KOPT-K1 (cell line): Measurements from ENCODE around the gene MDGA2.
"Not testable (repeated sequence)": the region's sequence is repeated elsewhere in the genome, so short reads cannot be mapped to it uniquely, and the experiment has no call there.

Experiments used
- H3K27ac ChIP-seq: fragments of 200-600 bp; sonication (generic); 2 replicates; pipeline ENCODE4 v1.5.1; 2016; ENCODE audit warnings: antibody characterized with exemption, mild to moderate bottlenecking, low read depth, low read length; ENCODE audit not compliant: poor library complexity, severe bottlenecking
- H3K36me3 ChIP-seq: fragments of 200-600 bp; sonication (generic); 2 replicates; pipeline ENCODE4 v1.5.1; 2017; ENCODE audit warnings: antibody characterized with exemption, mild to moderate bottlenecking, low read length, moderate library complexity; ENCODE audit not compliant: insufficient read depth
- H3K9me3 ChIP-seq: fragments of 200-600 bp; sonication (generic); 2 replicates; pipeline ENCODE4 v1.5.1; 2017; ENCODE audit warnings: antibody characterized with exemption, low read length, mild to moderate bottlenecking; ENCODE audit not compliant: insufficient read depth, poor library complexity, severe bottlenecking

Gene MDGA2

DNA sequence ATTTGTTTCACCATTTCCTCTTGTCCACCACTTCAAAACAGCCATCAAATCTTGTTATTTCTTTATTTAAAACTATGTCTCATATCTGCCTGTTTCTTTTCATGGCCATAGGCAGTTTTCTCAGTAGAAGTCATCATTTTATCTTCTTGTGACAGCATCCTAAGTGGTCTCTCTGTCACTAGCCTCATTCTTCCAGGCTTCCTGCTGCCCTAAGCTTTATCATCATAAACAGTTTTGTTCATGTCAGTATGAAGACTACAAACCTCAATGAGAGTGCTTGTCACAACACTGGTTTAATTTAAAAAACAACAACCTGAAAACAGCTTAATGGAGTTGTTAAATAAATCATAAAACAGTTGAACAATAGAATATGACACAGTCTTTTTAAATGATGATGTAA, 636.1 kb downstream of the MDGA2 start:
- Histone ChIP-seq H3K27ac (no peak overlapping the region), H3K36me3 (no peaks in the 10 kb centered on the region), H3K9me3 (no peaks in the 10 kb centered on the region)

DNA sequence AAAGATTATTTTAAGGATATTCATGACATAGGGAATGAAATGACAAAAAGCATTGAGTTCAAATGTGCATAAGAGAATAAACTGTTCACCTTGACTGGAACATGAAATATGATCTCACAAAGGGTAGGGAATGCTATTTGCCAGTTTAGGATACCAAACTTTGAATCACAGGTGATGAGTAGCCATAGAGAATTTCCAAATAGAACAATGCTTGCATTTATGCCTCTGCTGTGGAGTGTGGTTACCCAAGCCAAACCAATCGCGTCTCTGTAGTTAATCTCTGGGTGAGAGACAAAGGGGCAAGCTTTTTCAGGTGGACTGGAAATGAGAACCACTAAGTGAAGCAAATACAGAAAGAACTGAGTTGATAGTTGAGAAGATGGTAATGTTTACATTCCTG, 652.7 kb downstream of the MDGA2 start:
- H3K36me3 ChIP-seq = no peaks in the 10 kb centered on the region
- H3K27ac ChIP-seq = no peak overlapping the region
- H3K9me3 ChIP-seq = no peaks in the 10 kb centered on the region

DNA sequence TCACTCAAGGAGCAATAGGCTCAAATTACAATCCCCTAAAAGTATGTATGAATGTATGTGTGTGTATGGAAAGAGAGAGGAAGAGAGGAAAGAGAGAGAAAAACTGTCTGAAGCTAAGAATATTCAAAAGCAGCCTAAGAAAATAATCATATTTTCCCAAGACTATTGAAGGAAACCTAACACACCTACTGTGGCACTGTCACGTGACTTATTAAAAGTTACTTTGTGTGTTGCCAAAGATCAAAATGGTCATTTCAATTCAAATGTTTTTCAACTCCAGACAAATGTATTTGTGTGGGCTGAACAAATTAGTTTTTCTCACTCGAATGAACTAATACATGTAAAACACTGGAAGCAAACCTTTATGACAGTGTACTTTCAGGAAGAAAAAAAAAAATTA, 654.9 kb downstream of the MDGA2 start:
- H3K9me3 ChIP-seq = no peaks in the 10 kb centered on the region

DNA sequence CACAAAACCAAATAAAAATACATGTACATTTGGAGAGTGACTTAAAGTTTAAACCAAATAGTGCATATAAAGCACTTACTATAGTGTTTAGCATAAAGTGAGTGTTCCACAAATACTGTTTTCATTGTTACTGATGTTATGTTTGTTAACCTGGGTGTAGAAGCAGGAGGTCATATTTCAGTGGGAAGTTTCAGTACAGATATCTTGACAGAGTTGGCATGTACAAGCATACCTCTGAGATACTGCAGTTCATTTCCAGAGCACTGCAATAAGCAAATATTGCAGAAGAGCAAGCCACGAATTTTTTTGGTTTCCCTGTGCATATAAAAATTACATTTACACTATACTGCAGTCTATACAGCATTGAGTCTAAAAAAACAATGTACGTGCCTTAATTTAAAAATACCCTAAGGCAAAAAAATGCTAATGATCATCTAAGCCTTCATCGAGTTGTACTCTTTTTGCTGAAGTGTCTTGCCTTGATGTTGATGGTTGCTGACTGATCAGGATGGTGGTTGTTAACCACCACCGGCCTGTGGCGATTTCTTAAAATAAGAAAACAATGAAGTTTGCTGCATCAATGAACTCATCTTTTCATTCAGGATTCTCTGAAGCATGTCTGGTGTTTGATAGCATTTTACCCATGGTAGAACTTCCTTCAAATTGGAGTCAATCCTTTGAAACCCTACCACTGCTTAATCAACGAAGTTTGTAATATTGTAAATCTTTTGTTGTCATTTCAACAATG, 662.7 kb downstream of the MDGA2 start:
- Histone ChIP-seq H3K9me3 (no peaks in the 10 kb centered on the region), H3K36me3 (no peaks in the 10 kb centered on the region), H3K27ac (no peak overlapping the region)

More for the DNA sequence above, 654.9 kb downstream of the MDGA2 start:
- no peaks in the 10 kb centered on the region for H3K36me3 ChIP-seq
- no peak overlapping the region for H3K27ac ChIP-seq

DNA sequence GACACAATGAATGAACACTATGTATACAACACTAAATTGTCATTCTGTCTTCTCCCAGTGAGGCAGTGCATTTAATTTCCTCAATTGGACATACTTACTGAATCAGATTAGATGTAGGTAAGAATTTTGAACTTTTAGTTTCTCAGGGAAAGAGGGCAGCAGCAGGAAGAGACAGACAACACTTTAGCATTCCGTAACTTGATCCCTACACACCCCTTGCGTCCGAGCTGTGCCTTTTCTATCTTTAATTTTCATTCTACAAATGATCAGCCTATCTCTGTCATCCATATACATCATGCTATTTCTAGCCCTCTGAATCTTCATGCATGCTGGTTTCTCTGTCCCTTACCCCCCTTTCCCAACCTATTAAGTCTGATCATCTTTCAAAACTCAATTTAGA, 665.8 kb downstream of the MDGA2 start:
- Histone ChIP-seq H3K9me3 (no peaks in the 10 kb centered on the region), H3K36me3 (no peaks in the 10 kb centered on the region), H3K27ac (no peak overlapping the region)

DNA sequence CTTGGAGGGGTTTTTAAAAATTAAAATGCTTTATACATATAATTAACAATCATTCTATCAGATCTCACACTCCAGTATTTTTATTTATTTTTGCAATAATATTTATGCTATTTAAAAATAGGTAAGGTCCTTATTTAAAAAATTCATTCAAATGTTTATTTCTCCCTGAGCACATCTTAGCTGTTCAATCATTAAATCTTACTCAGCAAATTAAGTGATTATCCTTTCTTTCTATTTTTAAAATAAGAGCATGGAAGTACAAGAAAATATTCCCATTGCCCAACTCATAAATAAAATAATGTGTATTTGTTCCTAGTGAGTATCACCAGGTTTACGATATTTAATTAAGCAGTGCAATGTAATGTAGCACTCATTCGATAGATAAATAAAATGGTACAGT, 666.7 kb downstream of the MDGA2 start:
- no peaks in the 10 kb centered on the region for H3K9me3 ChIP-seq
- no peak overlapping the region for H3K27ac ChIP-seq
- H3K36me3 ChIP-seq = no peaks in the 10 kb centered on the region

DNA sequence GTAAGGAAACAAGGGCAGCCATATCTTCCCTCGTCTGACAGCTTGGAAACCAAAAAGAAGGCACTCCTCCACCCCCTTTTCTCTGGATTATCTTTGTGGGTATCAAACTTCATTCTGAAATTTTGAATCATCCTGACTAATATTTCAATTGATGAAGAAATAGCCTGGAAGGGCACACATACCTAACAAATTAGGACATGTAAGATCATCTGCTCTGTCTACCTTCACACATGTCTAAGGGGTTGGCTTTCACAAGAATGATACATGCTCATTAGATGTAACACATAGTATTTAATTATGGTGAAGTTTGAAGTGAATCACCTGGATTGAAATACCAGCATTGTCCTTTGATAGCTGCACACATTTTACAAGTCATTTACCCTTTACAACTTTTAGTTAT, 675.7 kb downstream of the MDGA2 start:
- H3K36me3 ChIP-seq = no peaks in the 10 kb centered on the region
- no peak overlapping the region for H3K27ac ChIP-seq
- H3K9me3 ChIP-seq = no peaks in the 10 kb centered on the region

DNA sequence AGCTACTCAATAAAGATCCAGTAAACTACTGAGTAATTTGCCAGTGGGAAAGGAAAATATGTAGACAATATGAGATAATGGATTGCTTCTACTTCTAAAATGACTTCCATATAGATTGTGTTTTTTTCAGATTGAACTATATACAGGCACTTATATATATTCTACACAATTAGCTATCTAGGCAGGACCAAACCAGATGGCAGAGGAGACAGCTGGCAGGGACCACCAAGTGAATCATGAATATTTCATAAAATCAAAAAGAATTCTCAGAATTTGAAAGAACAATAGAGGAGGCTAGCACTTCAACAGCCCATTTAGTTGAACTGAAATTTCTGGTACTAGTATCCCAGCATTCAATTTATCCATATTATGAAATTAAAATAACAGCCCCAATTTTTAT, 685.8 kb downstream of the MDGA2 start:
- H3K36me3 ChIP-seq = no peaks in the 10 kb centered on the region
- no peaks in the 10 kb centered on the region for H3K9me3 ChIP-seq
- no peak overlapping the region for H3K27ac ChIP-seq

DNA sequence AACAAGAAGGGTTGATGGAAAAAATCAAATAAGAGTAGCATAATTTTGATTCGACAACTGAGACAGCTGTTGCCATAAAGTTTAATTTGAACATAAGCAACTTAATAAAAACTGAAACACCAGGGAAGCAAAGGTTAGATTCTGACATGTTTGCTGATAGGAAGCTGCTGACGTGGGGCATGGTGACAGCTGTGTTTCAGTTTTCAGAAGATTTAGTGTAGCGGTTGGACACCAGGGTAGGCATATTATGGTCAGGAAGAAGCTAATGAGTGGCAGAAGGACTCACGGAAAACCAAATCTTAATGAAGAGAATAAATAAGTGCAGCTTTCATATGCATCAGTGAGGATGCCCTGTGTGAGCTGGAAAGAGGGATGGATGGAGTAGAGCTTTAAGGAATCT, 687.1 kb downstream of the MDGA2 start:
- Histone ChIP-seq H3K9me3 (no peaks in the 10 kb centered on the region), H3K36me3 (no peaks in the 10 kb centered on the region), H3K27ac (no peak overlapping the region)

DNA sequence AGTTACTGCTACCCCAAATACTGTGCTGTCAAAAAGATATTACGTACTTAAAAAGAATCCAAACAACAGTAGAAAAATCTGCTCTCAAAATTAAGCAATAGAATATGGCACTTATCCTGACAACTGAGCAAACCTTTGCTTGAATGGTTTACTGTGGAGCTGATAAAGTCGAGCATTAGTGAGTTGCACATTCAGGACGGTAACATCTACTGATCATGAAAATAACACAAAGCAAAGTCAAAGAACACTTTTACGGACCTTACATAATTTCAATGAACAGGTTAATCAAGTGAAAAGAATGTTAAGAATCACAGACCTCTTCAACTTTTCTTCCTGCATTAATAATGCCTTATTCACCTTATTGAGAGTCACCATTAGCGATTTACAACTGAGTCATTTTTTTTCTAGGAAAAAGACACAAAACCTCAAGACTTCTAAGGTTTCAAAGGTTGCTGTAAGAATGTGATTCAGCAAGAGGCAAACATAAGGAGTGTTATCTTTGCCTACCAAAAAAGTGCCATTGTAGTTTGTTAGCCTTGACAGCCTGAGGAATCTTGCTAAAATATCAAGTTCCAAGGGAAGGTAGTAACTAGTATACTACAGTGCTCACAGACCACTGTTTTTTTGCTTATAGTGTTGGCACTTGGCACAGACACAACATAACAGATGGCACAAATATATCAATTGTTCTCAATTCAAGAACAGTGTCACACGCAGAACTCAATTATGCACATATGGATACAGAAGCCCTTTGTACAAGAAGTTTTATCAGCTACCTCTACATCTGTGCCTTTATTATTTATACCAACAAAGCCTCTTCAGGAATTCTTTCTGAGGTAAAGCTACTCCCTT, 689.6 kb downstream of the MDGA2 start:
- Histone ChIP-seq H3K36me3 (no peaks in the 10 kb centered on the region), H3K27ac (no peak overlapping the region), H3K9me3 (no peaks in the 10 kb centered on the region)

DNA sequence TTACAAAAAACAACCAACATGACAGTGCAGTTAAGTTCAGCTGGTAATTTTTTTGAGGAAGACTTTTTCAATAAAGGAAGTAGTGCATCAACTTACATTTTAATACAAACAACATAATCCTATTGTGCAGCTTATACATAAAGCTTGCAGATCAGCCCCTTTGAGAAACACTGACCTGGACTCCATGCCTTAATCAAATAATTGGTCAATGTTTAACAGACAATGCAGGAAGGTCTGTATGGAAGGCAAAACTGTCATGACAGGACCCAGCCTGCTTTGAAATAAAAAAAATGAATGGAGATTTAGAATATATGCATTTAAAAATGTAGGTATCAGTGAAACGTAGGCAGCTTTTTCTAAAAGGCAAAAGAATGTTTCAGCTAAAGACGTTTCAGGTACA, 702.1 kb downstream of the MDGA2 start:
- Histone ChIP-seq H3K36me3 (no peaks in the 10 kb centered on the region), H3K9me3 (no peaks in the 10 kb centered on the region), H3K27ac (no peak overlapping the region)

DNA sequence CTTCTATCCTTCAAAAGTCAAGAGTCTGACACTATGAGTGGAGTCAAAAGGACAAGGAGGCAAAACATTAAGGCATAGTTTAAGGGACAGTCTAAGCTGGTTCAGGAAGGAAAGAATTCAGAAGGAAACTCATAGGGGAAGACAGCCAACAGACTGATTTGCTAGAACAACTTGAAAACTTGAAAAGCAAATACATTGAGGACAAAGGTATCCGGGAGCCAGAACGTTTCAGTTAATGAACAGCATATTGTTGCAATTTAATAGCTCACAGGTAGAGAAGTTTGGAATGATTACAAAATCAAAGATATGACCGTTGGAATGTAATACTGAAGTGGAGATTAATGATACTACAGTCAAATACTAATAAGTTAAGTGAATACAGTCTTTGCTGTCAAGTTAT, 711.0 kb downstream of the MDGA2 start:
- no peaks in the 10 kb centered on the region for H3K36me3 ChIP-seq
- no peaks in the 10 kb centered on the region for H3K9me3 ChIP-seq
- H3K27ac ChIP-seq = no peak overlapping the region

DNA sequence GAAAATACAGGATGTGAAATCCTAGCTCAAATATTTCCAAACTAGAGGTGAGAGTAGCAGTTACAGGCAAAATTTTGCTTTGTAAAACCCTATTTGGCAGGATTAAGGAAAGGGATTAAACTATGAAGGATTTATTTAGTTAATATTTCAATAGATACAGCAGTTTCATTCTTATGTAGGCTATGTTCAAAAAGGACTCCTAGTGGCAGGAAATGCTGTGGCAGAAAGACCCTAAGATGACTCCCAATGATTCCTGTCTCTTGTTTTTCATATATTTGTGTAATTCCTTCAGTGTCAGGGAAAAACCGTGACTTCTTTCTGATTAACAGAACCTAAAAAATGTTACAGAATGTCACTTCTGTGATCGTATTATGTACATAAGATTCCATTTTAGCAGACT, 724.3 kb downstream of the MDGA2 start:
- no peaks in the 10 kb centered on the region for H3K9me3 ChIP-seq
- H3K36me3 ChIP-seq = no peaks in the 10 kb centered on the region
- H3K27ac ChIP-seq = no peak overlapping the region

DNA sequence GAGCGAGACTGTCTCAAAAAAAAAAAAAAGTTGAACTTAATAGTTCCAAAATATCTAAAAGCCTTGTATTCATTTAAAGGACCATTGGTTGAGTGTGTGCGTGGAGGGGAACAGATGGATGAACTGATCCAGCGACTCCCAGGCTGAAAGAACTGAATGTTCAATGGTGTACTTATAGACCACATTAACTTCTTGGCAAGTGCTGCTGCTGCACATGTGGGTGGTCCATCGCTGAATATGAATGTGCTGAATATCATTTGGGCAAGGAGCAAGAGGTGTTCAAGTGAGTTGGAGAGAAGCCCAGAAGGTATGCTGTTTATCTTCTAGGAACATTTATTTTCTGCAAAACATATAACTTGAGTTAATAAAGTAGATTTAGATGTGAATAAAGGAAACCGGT, 734.8 kb downstream of the MDGA2 start:
- H3K9me3 ChIP-seq = no peaks in the 10 kb centered on the region
- H3K36me3 ChIP-seq = no peaks in the 10 kb centered on the region
- H3K27ac ChIP-seq = no peak overlapping the region

DNA sequence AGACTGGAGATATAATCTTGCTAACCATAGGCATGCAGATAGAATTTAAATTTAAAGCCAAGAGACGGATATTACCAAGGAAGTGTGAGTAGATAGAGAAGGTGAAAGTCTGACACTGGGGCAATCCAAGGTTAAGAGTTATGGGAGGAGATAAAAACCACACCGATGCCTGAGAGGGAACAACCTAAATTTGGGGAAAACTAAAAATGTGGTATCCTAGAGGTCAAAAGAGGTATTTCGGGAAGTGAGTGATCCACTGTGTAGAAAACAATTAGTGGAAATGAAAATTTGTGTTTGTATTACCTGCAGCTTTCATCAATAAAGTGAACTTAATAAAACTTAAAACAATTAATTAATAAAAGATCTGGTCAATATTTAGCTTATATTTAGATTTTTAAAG, 754.9 kb downstream of the MDGA2 start:
- H3K36me3 ChIP-seq = no peaks in the 10 kb centered on the region
- H3K27ac ChIP-seq = no peak overlapping the region
- H3K9me3 ChIP-seq = no peaks in the 10 kb centered on the region

DNA sequence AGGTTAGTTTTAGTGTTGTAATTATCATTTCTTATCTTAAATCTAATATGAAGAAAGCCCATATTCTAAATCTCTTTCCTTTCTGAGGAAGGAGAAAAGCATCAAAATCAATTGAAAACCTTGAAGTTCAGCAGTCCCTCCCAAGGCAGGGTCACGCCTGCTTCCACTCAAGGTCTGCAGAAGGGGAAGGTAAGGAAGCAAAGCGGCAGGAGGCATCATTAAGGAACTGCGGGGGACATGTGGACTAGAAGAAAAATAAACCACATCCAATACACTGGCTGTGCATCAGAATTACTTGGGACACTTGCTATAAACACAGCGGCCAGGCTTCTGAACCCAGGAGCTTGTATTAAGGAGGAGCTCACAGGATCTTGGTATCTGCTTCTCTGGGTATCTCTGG, 759.9 kb downstream of the MDGA2 start:
- not testable (repeated sequence) for H3K27ac ChIP-seq, H3K9me3 ChIP-seq, H3K36me3 ChIP-seq
